ENCODE measurements around the gene SHMT1.
"Not testable (repeated sequence)": the region's sequence is repeated elsewhere in the genome, so short reads cannot be mapped to it uniquely, and the experiment has no call there.

The SHMT1 gene

DNA sequence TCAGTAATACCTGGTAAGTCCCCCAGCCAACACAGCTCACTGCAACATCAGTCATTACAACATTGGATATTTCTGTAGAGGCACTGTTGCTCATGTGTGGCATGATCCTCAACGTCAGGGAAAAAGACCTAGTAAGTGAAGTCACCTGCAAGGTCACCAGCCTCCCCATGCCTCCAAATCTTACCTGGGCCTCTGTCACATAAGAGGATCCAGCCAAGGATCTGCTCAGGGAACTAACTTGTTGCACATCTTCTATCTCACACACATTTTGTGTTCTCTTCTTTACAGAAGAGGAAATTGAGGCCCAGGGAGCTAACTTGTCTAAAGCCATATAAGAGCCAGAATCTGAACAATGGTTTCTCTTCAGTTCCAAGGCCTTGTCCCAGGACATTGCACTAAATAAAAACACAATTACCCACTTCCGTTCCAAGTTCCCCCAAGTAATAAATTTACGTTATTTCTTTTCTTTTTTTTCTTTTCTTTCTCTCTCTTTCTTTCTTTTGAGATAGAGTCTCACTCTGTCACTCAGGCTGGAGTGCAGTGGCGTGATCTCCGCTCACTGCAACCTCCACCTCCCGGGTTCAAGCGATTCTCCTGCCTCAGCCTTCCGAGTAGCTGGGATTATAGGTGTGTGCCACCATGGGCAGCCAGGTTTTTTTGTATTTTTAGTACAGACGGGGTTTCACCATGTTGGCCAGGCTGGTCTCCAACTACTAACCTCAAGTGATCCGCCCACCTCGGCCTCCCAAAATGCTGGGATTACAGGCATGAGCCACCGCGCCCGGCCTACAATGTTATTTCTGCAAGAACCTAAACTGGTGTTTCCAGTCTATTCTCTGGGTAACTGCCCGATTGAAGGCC, 1.3 kb downstream of the SHMT1 start:
- no peak for TF ChIP-seq POLR2A (IDR thresholded peaks at IDR 0.05; ENCODE audit: low read length)
- no peak for TF ChIP-seq GATA1 (IDR thresholded peaks at IDR 0.05; ENCODE audit: low read depth, low read length)

DNA sequence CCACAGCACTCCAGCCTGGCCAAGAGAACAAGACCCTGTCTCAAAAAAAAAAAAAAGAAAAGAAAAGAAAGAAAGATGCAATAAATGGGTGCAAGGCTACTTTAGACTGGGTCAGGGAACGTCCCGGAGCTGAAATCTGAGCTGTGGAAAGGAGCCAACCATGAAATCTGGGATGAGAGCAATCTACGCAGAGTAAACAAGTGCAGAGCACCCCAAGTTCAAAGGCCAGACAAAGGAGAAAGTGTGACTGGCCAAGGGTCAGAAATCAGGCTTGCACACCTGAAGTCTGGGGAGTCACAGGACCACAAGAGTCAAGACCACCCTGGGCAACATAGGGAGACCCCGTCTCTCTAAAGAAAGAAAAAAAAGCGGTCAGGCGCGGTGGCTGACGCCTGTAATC, 2.8 kb downstream of the SHMT1 start:
- DNase-seq: no peak
- no peak for TF ChIP-seq POLR2A (IDR thresholded peaks at IDR 0.05; ENCODE audit: low read length)
- TF ChIP-seq GATA1 (IDR thresholded peaks at IDR 0.05; ENCODE audit: low read depth, low read length): no peak

More for the DNA sequence above, 1.3 kb downstream of the SHMT1 start:
- no peak for DNase-seq

DNA sequence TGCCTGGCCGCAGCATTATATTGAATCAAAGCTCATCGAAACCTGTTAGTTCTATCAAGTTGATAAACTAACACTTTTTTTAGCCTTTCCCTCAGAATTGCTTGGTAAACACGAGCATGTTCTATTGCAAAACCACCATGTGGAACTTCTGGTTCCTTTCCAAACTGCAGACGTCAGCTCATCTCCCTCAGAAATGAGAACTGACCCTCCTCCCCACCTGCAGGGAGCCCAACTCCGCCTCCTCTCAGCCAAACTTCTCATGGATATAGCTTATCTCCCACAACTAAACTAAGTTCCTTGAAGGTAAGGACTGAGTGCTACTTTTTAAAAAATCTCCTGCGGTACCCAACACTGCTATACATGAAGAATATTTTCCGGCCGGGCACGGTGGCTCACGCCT, 6.7 kb downstream of the SHMT1 start:
- no peak for TF ChIP-seq GATA1 (IDR thresholded peaks at IDR 0.05; ENCODE audit: low read depth, low read length)
- no peak for TF ChIP-seq POLR2A (IDR thresholded peaks at IDR 0.05; ENCODE audit: low read length)
- no peak for DNase-seq

DNA sequence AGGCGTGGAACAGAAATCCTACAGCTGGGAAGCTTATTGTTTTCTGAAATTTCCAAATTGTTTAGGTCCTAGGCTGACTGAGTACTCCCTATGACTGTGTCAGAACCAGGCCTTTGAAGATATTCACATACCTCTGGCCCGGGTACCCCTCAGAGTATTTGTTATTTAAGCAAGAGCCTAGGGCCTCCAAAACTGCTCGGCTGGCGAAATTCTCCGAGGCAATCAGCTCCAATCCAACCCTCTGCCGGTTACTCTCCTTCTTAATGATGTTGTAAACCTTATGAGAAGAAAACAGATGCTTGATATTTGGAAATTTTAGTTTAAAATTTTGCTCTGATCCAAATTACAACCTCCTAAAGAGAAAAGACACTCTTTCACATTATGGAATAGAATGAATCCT, 9.8 kb downstream of the SHMT1 start:
- no peak for TF ChIP-seq GATA1 (IDR thresholded peaks at IDR 0.05; ENCODE audit: low read depth, low read length)
- no peak for TF ChIP-seq POLR2A (IDR thresholded peaks at IDR 0.05; ENCODE audit: low read length)
- DNase-seq: no peak

DNA sequence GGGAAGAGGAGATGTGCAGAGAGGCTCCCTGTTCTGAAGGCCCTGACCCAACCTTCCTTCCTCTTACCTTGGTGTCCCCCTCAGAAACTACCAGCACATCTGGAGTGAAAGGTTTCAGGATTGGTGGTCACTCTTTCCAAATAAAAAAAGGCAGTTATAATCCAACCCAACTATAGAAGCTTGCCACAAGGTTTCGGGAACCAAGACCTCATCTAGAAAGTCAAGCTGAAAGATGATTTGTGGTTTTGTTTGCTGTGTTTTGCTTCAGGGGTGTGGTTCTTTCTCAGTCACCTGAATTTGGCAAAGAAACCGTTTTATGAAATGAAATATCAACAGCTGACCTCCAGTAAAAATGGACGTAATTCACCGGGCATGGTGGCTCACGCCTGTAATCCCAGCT, 19.3 kb downstream of the SHMT1 start:
- no peak for DNase-seq
- TF ChIP-seq POLR2A (IDR thresholded peaks at IDR 0.05; ENCODE audit: low read length): no peak
- TF ChIP-seq GATA1 (IDR thresholded peaks at IDR 0.05; ENCODE audit: low read depth, low read length): no peak

DNA sequence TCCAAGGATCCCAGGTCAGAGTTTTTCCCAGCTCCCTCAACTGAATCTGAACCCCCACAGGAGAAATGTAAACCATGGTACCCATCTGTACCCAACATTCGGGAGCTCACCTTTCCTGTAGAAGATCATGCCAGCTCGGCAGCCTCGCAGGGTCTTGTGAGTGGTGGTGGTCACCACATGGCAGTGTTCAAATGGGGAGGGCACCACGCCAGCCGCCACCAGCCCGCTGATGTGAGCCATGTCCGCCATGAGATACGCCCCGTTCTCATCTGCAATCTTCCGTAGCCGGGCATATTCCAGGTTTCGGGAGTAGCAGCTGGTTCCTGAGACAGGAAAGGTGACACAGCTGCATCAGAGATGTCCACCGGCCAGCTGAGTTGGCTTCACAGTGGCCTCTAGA, 23.4 kb downstream of the SHMT1 start:
- no peak for DNase-seq
- no peak for TF ChIP-seq GATA1 (IDR thresholded peaks at IDR 0.05; ENCODE audit: low read depth, low read length)
- no peak for TF ChIP-seq POLR2A (IDR thresholded peaks at IDR 0.05; ENCODE audit: low read length)

DNA sequence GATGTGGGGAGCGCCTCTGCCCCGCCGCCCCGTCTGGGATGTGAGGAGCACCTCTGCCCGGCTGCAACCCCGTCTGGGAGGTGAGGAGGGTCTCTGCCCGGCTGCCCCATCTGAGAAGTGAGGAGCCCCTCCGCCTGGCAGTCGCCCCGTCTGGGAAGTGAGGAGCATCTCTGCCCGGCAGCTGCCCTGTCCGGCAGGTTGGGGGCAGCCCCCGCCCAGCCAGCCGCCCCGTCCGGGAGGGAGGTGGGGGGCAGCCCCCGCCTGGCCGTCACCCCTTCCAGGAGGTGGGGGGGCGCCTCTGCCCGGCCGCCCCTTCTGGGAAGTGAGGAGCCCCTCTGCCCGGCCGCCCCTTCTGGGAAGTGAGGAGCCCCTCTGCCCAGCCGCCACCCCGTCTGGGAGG, 25.2 kb downstream of the SHMT1 start:
- not testable (repeated sequence) for DNase-seq

DNA sequence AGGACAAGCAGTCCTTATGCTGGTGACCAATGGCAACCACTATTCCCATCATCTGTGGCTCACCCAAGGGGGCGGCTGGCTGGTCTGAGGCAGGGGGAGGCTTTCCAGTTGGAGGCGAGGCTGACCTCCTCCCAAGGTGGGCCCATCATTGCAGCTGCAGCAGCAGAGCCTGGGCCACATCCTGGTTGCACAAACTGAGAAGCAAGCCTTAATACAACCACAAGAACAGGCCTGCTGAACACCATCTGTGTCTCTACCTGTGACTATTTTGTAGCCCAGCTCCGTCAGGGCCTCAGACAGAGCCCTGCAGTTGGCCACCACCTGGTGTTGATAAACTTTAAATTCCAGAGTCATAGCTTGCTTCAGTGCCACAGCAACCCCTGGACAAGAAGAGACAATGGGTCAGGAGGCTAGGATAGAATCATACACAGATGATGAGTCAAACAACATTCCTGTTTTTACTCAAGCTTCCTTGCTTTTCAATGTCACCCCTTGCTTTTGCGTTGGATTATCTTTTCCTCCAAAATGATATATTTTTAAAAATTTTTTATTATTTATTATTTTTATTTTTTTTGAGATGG, 30.4 kb downstream of the SHMT1 start:
- DNase-seq: no peak
- TF ChIP-seq POLR2A (IDR thresholded peaks at IDR 0.05; ENCODE audit: low read length): no peak
- TF ChIP-seq GATA1 (IDR thresholded peaks at IDR 0.05; ENCODE audit: low read depth, low read length): no peak

DNA sequence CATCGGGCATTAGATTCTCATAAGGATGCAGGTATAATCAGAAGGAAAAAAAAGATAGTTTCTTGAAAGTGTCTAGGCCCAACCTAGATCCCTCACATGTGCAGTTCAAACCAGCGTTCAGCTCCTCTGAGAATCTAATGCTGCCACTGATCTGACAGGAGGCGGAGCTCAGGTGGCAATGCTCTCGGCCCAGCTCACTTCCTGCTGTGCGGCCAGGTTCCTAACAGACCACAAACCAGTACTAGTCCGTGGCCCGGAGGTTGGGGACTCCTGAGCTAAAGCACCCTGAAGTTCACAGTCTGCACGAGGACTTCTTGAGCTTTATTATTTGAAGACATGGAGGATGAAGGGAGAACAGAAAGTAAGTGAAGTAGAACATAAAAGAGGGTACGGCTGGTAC, 31.5 kb downstream of the SHMT1 start:
- TF ChIP-seq GATA1 (IDR thresholded peaks at IDR 0.05; ENCODE audit: low read depth, low read length) (no peak), POLR2A (IDR thresholded peaks at IDR 0.05; ENCODE audit: low read length) (no peak)
- DNase-seq: no peak

DNA sequence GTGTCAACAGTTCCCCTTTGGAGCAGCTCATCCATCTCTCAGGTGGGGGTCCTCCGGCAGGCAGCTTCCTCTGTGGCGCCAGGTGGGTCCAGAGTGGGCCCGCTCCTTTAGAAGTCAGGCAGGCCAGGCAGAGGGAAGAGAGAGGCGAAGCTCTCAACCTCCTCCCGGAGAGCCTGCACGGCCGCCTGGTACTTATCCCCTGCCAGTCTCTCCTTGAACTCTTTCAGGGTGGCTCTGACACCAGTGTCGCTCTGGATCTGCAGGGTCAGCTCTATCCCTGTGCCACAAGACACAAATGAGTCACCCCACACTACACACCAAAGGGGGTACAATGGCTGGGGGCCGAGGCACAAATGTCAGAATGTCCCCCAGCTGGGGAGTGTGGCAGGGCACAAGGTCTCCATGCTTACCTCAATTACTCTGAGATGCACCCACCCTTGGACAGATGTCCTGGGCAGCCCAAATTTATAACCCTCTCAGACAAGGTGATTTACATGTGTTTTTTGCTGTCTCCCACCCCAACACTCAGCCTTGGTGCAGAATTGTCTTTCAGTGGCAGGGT, 34.6 kb downstream of the SHMT1 start:
- no peak for DNase-seq
- TF ChIP-seq POLR2A (IDR thresholded peaks at IDR 0.05; ENCODE audit: low read length): no peak
- no peak for TF ChIP-seq GATA1 (IDR thresholded peaks at IDR 0.05; ENCODE audit: low read depth, low read length)

DNA sequence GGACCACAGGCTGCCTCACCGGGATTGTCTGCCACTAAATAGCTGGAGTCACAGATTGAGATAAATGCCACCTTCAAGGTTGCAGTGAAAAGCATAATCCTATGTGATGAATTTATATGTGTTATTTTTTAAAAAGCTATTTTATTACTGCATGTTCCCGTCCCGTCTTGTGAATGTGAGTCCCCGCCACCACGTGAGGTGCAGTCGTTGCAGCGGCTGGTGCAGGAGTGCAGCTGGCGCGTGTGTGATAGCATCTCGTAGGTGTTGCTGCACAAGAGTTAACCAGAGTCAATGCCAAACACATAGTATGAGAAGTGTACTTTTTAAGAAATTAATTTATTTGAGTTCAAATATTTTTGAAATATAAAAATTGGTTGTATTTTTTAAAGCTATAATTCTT, 35.8 kb downstream of the SHMT1 start:
- no peak for DNase-seq
- TF ChIP-seq GATA1 (IDR thresholded peaks at IDR 0.05; ENCODE audit: low read depth, low read length): no peak

DNA sequence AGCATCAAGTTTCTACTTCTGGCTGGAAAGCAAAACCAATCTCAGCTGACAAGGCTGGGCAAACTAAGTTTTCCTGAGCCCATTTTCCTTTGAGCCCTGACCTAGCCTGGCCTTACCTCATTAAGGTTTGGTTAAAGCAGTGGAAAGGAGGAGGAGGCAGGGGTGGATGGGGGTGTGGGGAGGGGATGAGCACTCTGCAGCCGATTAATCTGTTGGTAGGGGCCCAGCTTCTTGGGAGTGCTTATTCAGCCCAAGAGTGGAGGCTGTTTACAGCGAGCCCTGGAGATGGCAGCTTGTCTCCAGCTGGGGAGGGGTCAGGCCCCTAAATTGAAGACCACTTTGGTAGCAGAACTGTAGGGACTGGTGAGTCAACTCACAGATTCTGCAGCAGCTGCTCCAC, 36.3 kb downstream of the SHMT1 start:
- no peak for DNase-seq
- TF ChIP-seq GATA1 (IDR thresholded peaks at IDR 0.05; ENCODE audit: low read depth, low read length) (no peak), POLR2A (IDR thresholded peaks at IDR 0.05; ENCODE audit: low read length) (no peak)

DNA sequence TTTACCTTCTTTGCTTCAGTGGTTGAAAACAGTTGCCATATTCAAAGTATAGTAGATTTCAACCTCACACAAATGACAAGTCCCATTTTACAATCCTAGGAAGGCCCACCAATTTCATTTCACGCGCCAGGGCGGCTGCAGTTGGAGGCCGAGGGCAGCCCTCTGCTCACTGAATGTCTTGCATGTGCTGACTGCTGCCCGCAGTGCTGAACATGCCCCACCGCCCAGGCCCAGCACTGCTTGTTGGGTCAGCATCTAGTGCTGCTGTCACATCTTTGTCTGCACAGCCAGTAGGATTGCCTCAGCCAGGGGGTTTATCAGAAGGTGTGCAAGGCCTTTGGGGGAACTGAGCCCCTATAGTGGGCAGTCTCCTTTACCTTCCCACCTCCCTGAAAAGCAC, 36.8 kb downstream of the SHMT1 start:
- TF ChIP-seq POLR2A (IDR thresholded peaks at IDR 0.05; ENCODE audit: low read length) (no peak), GATA1 (IDR thresholded peaks at IDR 0.05; ENCODE audit: low read depth, low read length) (no peak)
- no peak for DNase-seq

DNA sequence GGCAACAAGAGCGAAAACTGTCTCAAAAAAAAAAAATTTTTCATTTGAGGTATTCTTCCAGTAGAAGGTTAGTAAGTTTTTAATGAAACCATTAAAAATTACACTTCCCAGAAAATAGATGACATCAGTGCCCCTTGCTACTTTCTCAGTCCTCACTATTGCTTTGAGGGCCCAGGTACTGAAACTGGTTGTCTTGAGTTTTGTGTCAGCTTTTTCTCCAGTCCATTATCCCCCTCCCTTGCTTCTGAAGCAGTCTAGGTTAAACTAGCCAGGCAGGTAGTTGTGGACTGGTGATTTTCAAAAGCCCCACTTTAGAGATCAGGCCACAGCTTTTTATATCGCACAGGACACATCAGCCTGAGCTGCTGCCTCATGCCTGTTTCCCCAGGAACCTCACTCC, 37.3 kb downstream of the SHMT1 start:
- TF ChIP-seq GATA1 (IDR thresholded peaks at IDR 0.05; ENCODE audit: low read depth, low read length): no peak
- TF ChIP-seq POLR2A (IDR thresholded peaks at IDR 0.05; ENCODE audit: low read length): no peak

More for the DNA sequence above, 37.3 kb downstream of the SHMT1 start:
- no peak for DNase-seq

Measured in erythroblast (primary cell).